Breast epithelium (tissue), 3 donors: ENCODE measurements around the gene NCR3LG1.

Experiments
- POLR2A ChIP-seq: fragments of 450-650 bp; IDR thresholded peaks from one replicate; pipeline ENCODE4 v1.6.1; 2016; ENCODE audit warnings: antibody characterized with exemption, mild to moderate bottlenecking, moderate library complexity
- POLR2AphosphoS5 ChIP-seq, 3 donors: sonication (generic); formaldehyde crosslinking; IDR thresholded peaks; one replicate each; pipeline ENCODE4 v1.6.1; 2017; ENCODE audit warnings: antibody characterized with exemption in 3 of 3
- TF ChIP-seq, protein P1 (sequence below), 3 donors: fragments of 450-650 bp; IDR thresholded peaks; one replicate each; pipeline ENCODE4 v1.5.1; 2016 to 2017; ENCODE audit warnings: antibody characterized with exemption in 3 of 3, mild to moderate bottlenecking in 3 of 3, moderate library complexity in 3 of 3

GRCh38 chr11:17369094-17369493 lies 17.5 kb downstream of the NCR3LG1 start:
- TF ChIP-seq, protein P1, sequence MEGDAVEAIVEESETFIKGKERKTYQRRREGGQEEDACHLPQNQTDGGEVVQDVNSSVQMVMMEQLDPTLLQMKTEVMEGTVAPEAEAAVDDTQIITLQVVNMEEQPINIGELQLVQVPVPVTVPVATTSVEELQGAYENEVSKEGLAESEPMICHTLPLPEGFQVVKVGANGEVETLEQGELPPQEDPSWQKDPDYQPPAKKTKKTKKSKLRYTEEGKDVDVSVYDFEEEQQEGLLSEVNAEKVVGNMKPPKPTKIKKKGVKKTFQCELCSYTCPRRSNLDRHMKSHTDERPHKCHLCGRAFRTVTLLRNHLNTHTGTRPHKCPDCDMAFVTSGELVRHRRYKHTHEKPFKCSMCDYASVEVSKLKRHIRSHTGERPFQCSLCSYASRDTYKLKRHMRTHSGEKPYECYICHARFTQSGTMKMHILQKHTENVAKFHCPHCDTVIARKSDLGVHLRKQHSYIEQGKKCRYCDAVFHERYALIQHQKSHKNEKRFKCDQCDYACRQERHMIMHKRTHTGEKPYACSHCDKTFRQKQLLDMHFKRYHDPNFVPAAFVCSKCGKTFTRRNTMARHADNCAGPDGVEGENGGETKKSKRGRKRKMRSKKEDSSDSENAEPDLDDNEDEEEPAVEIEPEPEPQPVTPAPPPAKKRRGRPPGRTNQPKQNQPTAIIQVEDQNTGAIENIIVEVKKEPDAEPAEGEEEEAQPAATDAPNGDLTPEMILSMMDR (IDR thresholded peaks at IDR 0.05), result no peak
- TF ChIP-seq POLR2A (no peak), POLR2AphosphoS5 (IDR thresholded peaks at IDR 0.05) (no peak)
